MCF 10A (cell line): ENCODE measurements around the gene MORF4L2. TPM values are rescaled to one million over a fixed set of nuclear protein-coding genes. Genes with fewer than 3 reads are reported as not detected.

Experiments
- BruUV-seq: library from RNA; stranded (reverse); fragments of 400-500 nt; replicated peaks from 2 replicates; lab custom pipeline; 2021; lab: Mats Ljungman, UMichigan
- CTCF ChIA-PET: fragments of 300-600 bp; sonication (Branson Sonifier 250); formaldehyde crosslinking; extraction: SDS; loops from one replicate; lab custom pipeline; 2021; ENCODE audit warnings: antibody characterized with exemption, inconsistent platforms; lab: Yijun Ruan, JAX
- POLR2A ChIA-PET: fragments of 300-600, 350-650 bp; sonication (Branson Sonifier 250); formaldehyde crosslinking; extraction: SDS; loops from one replicate; lab custom pipeline; 2020; ENCODE audit warnings: antibody characterized with exemption, inconsistent platforms; lab: Yijun Ruan, JAX
- DNase-seq: peaks from one replicate; pipeline ENCODE4 v3.0.0-alpha.2; 2018; ENCODE audit not compliant: unreplicated experiment
- H3K27ac Mint-ChIP-seq: one replicate; pipeline ENCODE4 v1.8.0; 2022; ENCODE audit warnings: mild to moderate bottlenecking, low read depth, mixed read lengths; ENCODE audit not compliant: unreplicated experiment
- H3K27me3 Mint-ChIP-seq: one replicate; pipeline ENCODE4 v1.8.0; 2022; ENCODE audit warnings: mixed read lengths; ENCODE audit not compliant: insufficient read depth, unreplicated experiment
- H3K36me3 Mint-ChIP-seq: one replicate; pipeline ENCODE4 v1.8.0; 2022; ENCODE audit warnings: mild to moderate bottlenecking, moderate library complexity, mixed read lengths; ENCODE audit not compliant: insufficient read depth, unreplicated experiment
- H3K4me1 Mint-ChIP-seq: one replicate; pipeline ENCODE4 v1.8.0; 2022; ENCODE audit warnings: mixed read lengths; ENCODE audit not compliant: insufficient read depth, unreplicated experiment
- H3K4me3 Mint-ChIP-seq: one replicate; pipeline ENCODE4 v1.8.0; 2022; ENCODE audit warnings: mild to moderate bottlenecking, moderate library complexity, mixed read lengths; ENCODE audit not compliant: unreplicated experiment
- H3K9me3 Mint-ChIP-seq: one replicate; pipeline ENCODE4 v1.8.0; 2022; ENCODE audit warnings: mixed read lengths; ENCODE audit not compliant: unreplicated experiment
- intact Hi-C: fragments of 100-400 bp; cut with micrococcal nuclease; formaldehyde crosslinking; loops from 2 replicates; pipeline ENCODE4 v1.14.1; 2022
- total RNA-seq: library from RNA; stranded (reverse); gene quantifications from 2 replicates; pipeline ENCODE4 v1.2.3, GENCODE V29; 2022
- TF ChIP-seq, protein P1 (sequence below): fragments of 200-600 bp; IDR thresholded peaks from one replicate; pipeline ENCODE4 v1.8.0; 2022; ENCODE audit warnings: antibody characterized with exemption, mild to moderate bottlenecking; ENCODE audit not compliant: unreplicated experiment

MORF4L2 gene
- total RNA-seq, 1 experiment from 2014 or later: 463 TPM

DNA sequence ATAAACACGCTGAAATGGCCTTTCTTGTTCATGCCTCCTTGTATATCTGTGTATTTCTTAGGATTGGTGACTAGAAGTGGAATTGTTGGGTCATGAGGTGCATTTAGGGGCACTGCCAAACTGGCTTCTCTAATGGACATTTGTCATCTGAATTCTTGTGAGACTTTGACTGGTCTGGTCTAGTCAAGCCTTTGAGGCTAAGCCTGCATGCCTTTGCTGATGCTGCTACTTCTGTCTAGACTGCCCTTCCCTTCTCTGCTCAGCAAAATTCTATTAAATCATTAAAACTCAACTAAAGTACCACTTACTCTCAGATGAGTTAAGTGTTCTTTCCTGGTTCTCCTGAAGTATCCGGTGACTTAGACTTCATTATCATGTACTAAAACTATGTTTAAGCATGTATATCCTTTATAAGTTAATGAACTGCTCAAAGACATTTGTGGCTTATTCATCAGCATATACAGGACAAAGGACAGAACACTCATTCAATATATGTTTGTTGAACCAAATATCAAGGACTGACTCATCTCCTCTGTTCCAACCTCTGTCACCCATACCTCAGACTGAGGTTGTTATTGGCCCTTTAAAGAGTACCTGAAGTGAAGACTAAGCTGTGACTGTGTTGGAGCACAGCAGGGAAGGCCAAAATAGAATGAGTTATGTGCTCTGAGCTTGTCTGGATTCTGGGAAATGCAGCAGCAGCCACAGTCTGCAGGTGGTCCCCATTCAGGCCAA, 48.7 kb downstream of the MORF4L2 start:
- TF ChIP-seq, protein P1, sequence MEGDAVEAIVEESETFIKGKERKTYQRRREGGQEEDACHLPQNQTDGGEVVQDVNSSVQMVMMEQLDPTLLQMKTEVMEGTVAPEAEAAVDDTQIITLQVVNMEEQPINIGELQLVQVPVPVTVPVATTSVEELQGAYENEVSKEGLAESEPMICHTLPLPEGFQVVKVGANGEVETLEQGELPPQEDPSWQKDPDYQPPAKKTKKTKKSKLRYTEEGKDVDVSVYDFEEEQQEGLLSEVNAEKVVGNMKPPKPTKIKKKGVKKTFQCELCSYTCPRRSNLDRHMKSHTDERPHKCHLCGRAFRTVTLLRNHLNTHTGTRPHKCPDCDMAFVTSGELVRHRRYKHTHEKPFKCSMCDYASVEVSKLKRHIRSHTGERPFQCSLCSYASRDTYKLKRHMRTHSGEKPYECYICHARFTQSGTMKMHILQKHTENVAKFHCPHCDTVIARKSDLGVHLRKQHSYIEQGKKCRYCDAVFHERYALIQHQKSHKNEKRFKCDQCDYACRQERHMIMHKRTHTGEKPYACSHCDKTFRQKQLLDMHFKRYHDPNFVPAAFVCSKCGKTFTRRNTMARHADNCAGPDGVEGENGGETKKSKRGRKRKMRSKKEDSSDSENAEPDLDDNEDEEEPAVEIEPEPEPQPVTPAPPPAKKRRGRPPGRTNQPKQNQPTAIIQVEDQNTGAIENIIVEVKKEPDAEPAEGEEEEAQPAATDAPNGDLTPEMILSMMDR: no peak
- ChIA-PET CTCF (interaction anchor here (0.6 kb wide), 1 partner anchor 638 kb away, joined by 4 read pairs; no protein-coding TSS in a partner anchor), POLR2A (interaction anchor here (0.6 kb wide), 1 partner anchor 398 kb away, joined by 3 read pairs; no protein-coding TSS in a partner anchor)
- no peak for DNase-seq
- Mint-ChIP-seq H3K36me3 (no peaks in the 10 kb centered on the region), H3K9me3 (no peaks in the 10 kb centered on the region), H3K4me3 (no peak overlapping the region), H3K27me3 (peaks cover 31% of the 10 kb centered on the region), H3K27ac (no peak overlapping the region), H3K4me1 (no peaks in the 10 kb centered on the region)
- intact Hi-C loops: no loop called here
- BruUV-seq: no TSS peak

DNA sequence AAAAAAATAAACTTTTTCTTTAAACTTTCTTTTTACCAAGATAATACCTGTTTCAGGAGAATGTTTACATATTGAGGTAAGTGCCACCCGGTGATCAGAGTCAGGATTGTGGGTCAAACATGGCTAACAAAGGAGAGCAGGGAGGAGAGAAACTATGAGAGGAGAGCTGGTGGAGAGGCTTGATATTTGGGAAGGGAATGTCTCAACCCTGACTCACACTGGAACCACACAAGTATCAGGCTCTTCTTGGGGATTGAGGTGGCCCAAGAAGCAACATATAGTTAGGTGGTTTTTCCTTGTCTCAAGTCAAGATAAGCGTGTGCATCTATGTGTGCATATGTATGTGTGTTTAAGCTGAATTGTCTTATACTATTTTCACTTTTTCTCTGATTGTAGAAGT, 51.1 kb downstream of the MORF4L2 start:
- Mint-ChIP-seq H3K27me3 (peaks cover 17% of the 10 kb centered on the region), H3K27ac (no peak overlapping the region), H3K4me1 (no peaks in the 10 kb centered on the region), H3K36me3 (no peaks in the 10 kb centered on the region), H3K4me3 (no peak overlapping the region), H3K9me3 (no peaks in the 10 kb centered on the region)
- intact Hi-C loops: no loop called here
- ChIA-PET CTCF (no interaction called here), POLR2A (no interaction called here)
- BruUV-seq: no TSS peak
- DNase-seq: no peak
- TF ChIP-seq, protein P1: no peak

DNA sequence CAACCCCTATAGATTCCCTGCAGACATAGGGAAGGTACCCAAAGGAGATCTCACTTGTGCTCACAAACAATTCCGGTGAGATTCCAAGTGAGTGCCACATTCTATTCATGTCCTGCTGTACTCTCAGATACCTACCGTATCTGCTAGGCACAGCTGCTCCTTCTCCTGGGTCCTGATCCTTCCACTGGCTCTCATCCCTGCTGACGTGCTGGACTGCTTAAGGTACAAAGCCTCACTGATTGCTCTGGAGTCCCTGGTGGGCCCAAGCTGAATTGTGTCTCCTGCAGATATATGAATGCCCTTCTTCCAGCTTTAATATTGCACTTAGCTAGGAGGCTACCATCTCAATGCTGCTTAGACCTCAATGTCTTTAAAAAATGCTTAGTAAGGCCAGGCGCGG, 55.4 kb downstream of the MORF4L2 start:
- peaks cover 5% of the 10 kb centered on the region for H3K36me3 Mint-ChIP-seq
- no peak overlapping the region for H3K4me3 Mint-ChIP-seq
- peaks cover 56% of the 10 kb centered on the region for H3K27me3 Mint-ChIP-seq
- no peak for DNase-seq
- ChIA-PET CTCF (interaction anchor here (0.8 to 1.7 kb wide), 3 partner anchors 14 to 55 kb away, joined by 3 to 4 read pairs (median 3); partner anchors contain the start of gene MORF4L2), POLR2A (interaction anchor here (1.0 to 1.6 kb wide), 4 partner anchors 21 to 94 kb away, joined by 4 to 9 read pairs (median 4); partner anchors contain the start of gene MORF4L2)
- no TSS peak for BruUV-seq
- TF ChIP-seq, protein P1: no peak
- no peaks in the 10 kb centered on the region for H3K9me3 Mint-ChIP-seq
- H3K4me1 Mint-ChIP-seq: peaks cover 12% of the 10 kb centered on the region
- H3K27ac Mint-ChIP-seq: no peak overlapping the region
- intact Hi-C loops: loop anchor here (2.0 kb wide), 1 partner anchor 98 kb away; no protein-coding TSS in a partner anchor

DNA sequence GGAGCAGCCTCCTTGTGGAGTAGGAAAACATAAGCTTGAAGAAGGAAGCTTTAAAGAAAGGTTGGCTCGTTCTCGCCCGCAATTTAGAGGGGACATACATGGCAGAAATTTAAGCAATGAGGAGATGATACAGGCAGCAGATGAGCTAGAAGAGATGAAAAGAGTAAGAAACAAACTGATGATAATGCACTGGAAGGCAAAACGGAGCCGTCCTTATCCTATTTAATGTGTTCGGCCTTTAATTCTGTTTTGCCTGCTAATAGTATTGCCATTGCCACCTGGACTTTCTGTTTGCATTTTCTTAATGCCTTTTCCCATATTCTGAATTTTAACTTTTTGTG, 56.4 kb downstream of the MORF4L2 start:
- H3K27me3 Mint-ChIP-seq: peaks cover 48% of the 10 kb centered on the region
- ChIA-PET CTCF (interaction anchor here (0.6 to 1.7 kb wide), 6 partner anchors 9 to 314 kb away, joined by 3 to 5 read pairs (median 4); no protein-coding TSS in a partner anchor), POLR2A (interaction anchor here (0.9 to 2.0 kb wide), 11 partner anchors 15 to 202 kb away, joined by 3 to 11 read pairs (median 4); partner anchors contain the start of genes MORF4L2, RAB9B and TCEAL4)
- no peak for DNase-seq
- H3K36me3 Mint-ChIP-seq: peaks cover 5% of the 10 kb centered on the region
- BruUV-seq: no TSS peak
- intact Hi-C loops: loop anchor here (2.0 kb wide), 1 partner anchor 97 kb away; no protein-coding TSS in a partner anchor
- peak overlapping the region; percentile 84 for H3K27ac Mint-ChIP-seq
- TF ChIP-seq, protein P1: no peak
- H3K4me3 Mint-ChIP-seq: peak overlapping the region; percentile 84
- H3K9me3 Mint-ChIP-seq: no peaks in the 10 kb centered on the region
- peaks cover 12% of the 10 kb centered on the region for H3K4me1 Mint-ChIP-seq
